DOHH2 (cell line): ENCODE results near the gene DDA1.
A peak's percentile ranks its signal among the peaks of the same experiment; 100 is the strongest.

Experiments
- H3F3A ChIP-seq: fragments of 200-600 bp; sonication (generic), shearing (Covaris generic); 2 replicates; pipeline ENCODE4 v1.6.0; 2016; ENCODE audit warnings: antibody characterized with exemption, mild to moderate bottlenecking; ENCODE audit not compliant: control insufficient read depth, insufficient read depth
- H3K27ac ChIP-seq: fragments of 200-600 bp; sonication (generic); 2 replicates; pipeline ENCODE4 v1.5.1; 2014; ENCODE audit warnings: low read depth, mild to moderate bottlenecking, low read length, moderate library complexity
- H3K27me3 ChIP-seq: fragments of 200-600 bp; sonication (generic); 2 replicates; pipeline ENCODE4 v1.6.1; 2014; ENCODE audit warnings: mild to moderate bottlenecking, low read length, mixed read lengths; ENCODE audit not compliant: control insufficient read depth
- H3K36me3 ChIP-seq: fragments of 200-600 bp; sonication (generic); 2 replicates; pipeline ENCODE4 v1.6.1; 2014; ENCODE audit warnings: mild to moderate bottlenecking, low read length, moderate library complexity, mixed read lengths; ENCODE audit not compliant: control insufficient read depth
- H3K4me1 ChIP-seq: fragments of 200-600 bp; sonication (generic); 2 replicates; pipeline ENCODE4 v1.6.1; 2014; ENCODE audit warnings: mild to moderate bottlenecking, low read length, mixed read lengths; ENCODE audit not compliant: control insufficient read depth
- H3K4me2 ChIP-seq: fragments of 200-600 bp; sonication (generic); 2 replicates; pipeline ENCODE4 v1.6.0; 2014; ENCODE audit warnings: mild to moderate bottlenecking, low read length, moderate library complexity
- H3K4me3 ChIP-seq: fragments of 200-600 bp; sonication (generic); 2 replicates; pipeline ENCODE4 v1.5.1; 2014; ENCODE audit warnings: mild to moderate bottlenecking, low read length, mixed read lengths
- H3K79me2 ChIP-seq: fragments of 200-600 bp; sonication (generic); 2 replicates; pipeline ENCODE4 v1.6.1; 2014; ENCODE audit warnings: mild to moderate bottlenecking, low read length, mixed read lengths; ENCODE audit not compliant: control insufficient read depth
- H3K9me2 ChIP-seq: fragments of 200-600 bp; sonication (generic); replicated peaks from 2 replicates; pipeline ENCODE4 v1.6.1; 2014; ENCODE audit warnings: mild to moderate bottlenecking, low read length, mixed read lengths; ENCODE audit not compliant: control insufficient read depth
- H3K9me3 ChIP-seq: fragments of 200-600 bp; sonication (generic); 2 replicates; pipeline ENCODE4 v1.6.1; 2014; ENCODE audit warnings: antibody characterized with exemption, low read length, mixed read lengths; ENCODE audit not compliant: control insufficient read depth, insufficient read depth
- H4K20me1 ChIP-seq: fragments of 200-600 bp; sonication (generic); 2 replicates; pipeline ENCODE4 v1.6.0; 2014; ENCODE audit warnings: low read depth, mild to moderate bottlenecking, antibody characterized with exemption, low read length, moderate library complexity; ENCODE audit not compliant: control insufficient read depth, insufficient read depth
- EZH2phosphoT487 ChIP-seq: fragments of 200-600 bp; sonication (generic); IDR thresholded peaks from 2 replicates; pipeline ENCODE4 v1.6.1; 2017; ENCODE audit warnings: borderline replicate concordance, mild to moderate bottlenecking, antibody characterized with exemption, low read length, moderate library complexity, mixed read lengths
- TF ChIP-seq, protein P1 (sequence below): fragments of 200-600 bp; sonication (generic); IDR thresholded peaks from one replicate; pipeline ENCODE4 v1.5.1; 2014; ENCODE audit warnings: antibody characterized with exemption, mild to moderate bottlenecking, low read depth, low read length; ENCODE audit not compliant: poor library complexity, severe bottlenecking

Gene DDA1

DNA sequence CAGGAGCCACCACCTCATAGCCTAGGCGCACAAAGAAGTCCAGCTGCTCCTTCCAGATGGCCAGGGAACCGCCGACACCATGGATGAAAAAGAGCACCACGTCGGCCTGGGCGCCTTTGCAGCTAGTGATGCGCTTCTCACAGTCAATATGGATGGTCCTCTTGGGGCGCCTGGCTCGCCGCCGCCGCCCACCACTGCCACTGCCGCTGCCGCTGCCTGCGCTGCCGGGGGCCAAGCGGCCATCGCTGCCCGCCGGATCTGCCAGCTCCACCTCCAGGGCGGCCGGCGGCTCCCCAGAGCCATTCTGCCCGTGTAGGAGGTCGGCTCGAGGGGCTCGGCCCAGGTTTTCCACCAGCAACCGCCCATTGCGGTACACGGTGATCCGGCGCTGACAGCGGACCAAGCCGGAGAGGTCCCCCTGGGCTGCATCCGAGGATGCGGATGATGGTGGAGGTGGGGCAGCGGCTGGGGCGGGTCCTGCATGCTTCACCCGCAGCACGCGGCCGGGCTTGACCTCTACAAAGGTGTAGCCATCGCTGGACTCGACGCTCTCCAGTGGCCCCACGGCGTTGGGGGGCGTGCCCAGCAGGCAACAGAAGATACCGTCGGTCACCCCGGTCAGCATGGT is 8.3 kb upstream of the DDA1 start:
- Histone ChIP-seq H3K9me3 (0 out of 2 replicates have a peak, but pooled peaks cover 2% of the 10 kb centered on the region), H3K9me2 (no peaks in the 10 kb centered on the region), H3K79me2 (peaks cover 3% of the 10 kb centered on the region), H4K20me1 (no peaks in the 10 kb centered on the region), H3K27me3 (no peaks in the 10 kb centered on the region), H3F3A (peaks cover 6% of the 10 kb centered on the region), H3K27ac (no peak overlapping the region), H3K36me3 (peaks cover 10% of the 10 kb centered on the region), H3K4me1 (peaks cover 30% of the 10 kb centered on the region), H3K4me2 (no peak overlapping the region), H3K4me3 (no peak overlapping the region)
- no peak for TF ChIP-seq EZH2phosphoT487

GRCh38 chr19:17302391-17303166 is 6.8 kb upstream of the DDA1 start:
- Histone ChIP-seq H3K27ac (no peak overlapping the region), H3K9me3 (0 out of 2 replicates have a peak, but pooled peaks cover 2% of the 10 kb centered on the region), H3K9me2 (no peaks in the 10 kb centered on the region), H3K79me2 (peaks cover 17% of the 10 kb centered on the region), H3F3A (peaks cover 6% of the 10 kb centered on the region), H3K4me2 (peak overlapping the region; percentile 95), H3K36me3 (peaks cover 14% of the 10 kb centered on the region), H3K4me1 (peaks cover 38% of the 10 kb centered on the region), H4K20me1 (no peaks in the 10 kb centered on the region), H3K4me3 (peak overlapping the region; percentile 81), H3K27me3 (no peaks in the 10 kb centered on the region)
- TF ChIP-seq EZH2phosphoT487 = no peak
- TF ChIP-seq, protein P1, sequence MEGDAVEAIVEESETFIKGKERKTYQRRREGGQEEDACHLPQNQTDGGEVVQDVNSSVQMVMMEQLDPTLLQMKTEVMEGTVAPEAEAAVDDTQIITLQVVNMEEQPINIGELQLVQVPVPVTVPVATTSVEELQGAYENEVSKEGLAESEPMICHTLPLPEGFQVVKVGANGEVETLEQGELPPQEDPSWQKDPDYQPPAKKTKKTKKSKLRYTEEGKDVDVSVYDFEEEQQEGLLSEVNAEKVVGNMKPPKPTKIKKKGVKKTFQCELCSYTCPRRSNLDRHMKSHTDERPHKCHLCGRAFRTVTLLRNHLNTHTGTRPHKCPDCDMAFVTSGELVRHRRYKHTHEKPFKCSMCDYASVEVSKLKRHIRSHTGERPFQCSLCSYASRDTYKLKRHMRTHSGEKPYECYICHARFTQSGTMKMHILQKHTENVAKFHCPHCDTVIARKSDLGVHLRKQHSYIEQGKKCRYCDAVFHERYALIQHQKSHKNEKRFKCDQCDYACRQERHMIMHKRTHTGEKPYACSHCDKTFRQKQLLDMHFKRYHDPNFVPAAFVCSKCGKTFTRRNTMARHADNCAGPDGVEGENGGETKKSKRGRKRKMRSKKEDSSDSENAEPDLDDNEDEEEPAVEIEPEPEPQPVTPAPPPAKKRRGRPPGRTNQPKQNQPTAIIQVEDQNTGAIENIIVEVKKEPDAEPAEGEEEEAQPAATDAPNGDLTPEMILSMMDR = no peak

DNA sequence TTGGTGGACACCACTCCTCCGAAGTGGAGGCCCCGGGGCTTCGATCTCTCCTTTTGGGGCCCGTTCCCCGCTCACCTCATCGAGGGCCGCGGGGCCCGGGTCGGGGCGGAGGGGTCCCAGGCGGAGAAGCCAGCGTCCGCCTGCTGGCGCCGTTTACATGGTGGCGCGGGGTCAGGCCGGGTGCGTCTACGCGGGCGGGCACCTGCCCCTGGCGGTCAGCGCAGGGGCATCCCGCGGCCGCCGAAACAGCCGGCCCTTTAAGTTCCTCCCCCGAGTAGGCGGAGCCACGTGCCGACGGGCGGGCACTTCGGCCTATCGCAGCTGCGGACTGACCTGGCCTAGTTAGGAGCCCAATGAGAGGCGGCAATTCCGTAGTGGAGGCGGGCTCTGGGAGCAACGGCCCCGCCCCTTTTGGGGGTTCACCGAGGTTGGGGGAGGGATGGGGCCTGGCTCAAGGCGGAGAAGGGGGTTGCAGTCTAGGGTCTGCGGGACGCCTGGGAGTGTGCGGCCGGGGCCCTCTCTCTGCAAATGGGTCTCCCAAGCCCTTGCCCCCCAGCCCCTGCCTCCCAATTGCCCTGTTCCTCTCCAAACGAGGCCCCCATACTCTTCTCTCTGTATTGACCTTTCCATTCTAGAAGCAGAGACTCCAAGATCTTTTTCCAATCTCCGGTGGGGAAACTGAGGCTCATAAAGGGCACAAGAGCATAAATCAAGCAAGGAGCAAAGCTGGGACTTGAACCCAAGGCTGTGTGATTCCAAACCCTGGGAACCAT is 6.0 kb upstream of the DDA1 start, which contains the start of gene ABHD8:
Gene ABHD8, minus strand, starts transcription at position 259 of the 773 bp plus-strand sequence. CDS start 1,809 bp downstream, outside the sequence.
- H3K4me2 ChIP-seq = peak within 1 kb of the TSS; percentile 95
- H3K36me3 ChIP-seq = peaks cover 11% of the 10 kb centered on the region
- no peak for TF ChIP-seq EZH2phosphoT487
- TF ChIP-seq, protein P1 = peak; percentile 23
- peaks cover 6% of the 10 kb centered on the region for H3F3A ChIP-seq
- no peaks in the 10 kb centered on the region for H3K9me3 ChIP-seq
- H3K4me3 ChIP-seq = peak within 1 kb of the TSS; percentile 81
- no peaks in the 10 kb centered on the region for H4K20me1 ChIP-seq
- H3K79me2 ChIP-seq = peaks cover 21% of the 10 kb centered on the region
- no peaks in the 10 kb centered on the region for H3K9me2 ChIP-seq
- no peaks in the 10 kb centered on the region for H3K27me3 ChIP-seq
- peaks cover 42% of the 10 kb centered on the region for H3K4me1 ChIP-seq
- H3K27ac ChIP-seq = no peak within 1 kb of the TSS
